Stomach (tissue), 4 donors: ENCODE data around the gene ACAT2.

Experiments
- POLR2A ChIP-seq, 4 donors: fragments of 450-650 bp; IDR thresholded peaks; one replicate each; pipeline ENCODE4 v1.6.1; 2016; ENCODE audit warnings: antibody characterized with exemption in 4 of 4, control low read depth in 2 of 4, mild to moderate bottlenecking in 1 of 4, moderate library complexity in 1 of 4
- TF ChIP-seq, protein P1 (sequence below), 7 experiments: fragments of 450-650 bp in 4 of 7; fragments of 200-600 bp in 3 of 7; sonication (generic) in 3 of 7; IDR thresholded peaks; one replicate each; pipeline ENCODE4 v1.5.1; 2016 to 2019; ENCODE audit warnings: antibody characterized with exemption in 7 of 7, control low read depth in 2 of 7, mild to moderate bottlenecking in 1 of 7

DNA sequence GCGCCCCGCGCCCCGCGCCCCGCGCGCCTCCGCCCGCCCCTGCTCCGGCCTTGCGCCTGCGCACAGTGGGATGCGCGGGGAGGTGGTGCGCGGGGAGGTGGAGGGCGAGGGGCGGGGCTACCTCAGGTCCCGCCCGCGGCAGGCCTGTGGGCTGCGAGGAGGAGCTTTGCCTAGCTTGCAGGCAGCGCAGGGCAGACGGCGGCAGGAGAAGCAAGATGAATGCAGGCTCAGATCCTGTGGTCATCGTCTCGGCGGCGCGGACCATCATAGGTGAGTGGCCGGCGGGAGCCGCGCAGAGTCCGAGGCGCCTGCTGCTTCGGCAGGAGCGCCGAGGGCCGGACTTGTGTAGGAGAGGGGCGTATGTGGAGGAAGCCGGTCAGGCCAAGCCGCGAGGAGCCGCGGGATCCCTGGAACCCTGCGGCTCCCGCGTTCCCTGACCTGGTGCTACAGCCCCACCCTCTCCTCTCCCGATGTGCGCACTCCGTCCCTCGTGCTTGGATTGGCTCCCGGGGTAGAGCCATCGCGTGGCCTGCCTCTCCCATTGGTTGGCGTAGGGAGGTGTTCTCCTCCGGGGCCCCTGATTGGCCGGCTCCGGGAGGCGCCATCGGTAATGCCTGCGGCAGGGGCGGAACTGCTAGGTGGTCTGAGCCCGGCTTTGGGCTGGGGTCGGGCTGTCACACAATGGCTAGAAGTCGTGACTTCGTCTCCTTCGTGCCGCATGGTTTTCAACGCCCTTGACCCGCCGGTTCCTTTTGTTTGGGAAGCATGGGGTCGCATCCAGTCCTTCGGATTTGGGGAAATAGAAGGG lies at the start of gene ACAT2:
- TF ChIP-seq POLR2A (IDR thresholded peaks at IDR 0.05) = peak in 1 of 4 donors; percentile 26
- TF ChIP-seq, protein P1, sequence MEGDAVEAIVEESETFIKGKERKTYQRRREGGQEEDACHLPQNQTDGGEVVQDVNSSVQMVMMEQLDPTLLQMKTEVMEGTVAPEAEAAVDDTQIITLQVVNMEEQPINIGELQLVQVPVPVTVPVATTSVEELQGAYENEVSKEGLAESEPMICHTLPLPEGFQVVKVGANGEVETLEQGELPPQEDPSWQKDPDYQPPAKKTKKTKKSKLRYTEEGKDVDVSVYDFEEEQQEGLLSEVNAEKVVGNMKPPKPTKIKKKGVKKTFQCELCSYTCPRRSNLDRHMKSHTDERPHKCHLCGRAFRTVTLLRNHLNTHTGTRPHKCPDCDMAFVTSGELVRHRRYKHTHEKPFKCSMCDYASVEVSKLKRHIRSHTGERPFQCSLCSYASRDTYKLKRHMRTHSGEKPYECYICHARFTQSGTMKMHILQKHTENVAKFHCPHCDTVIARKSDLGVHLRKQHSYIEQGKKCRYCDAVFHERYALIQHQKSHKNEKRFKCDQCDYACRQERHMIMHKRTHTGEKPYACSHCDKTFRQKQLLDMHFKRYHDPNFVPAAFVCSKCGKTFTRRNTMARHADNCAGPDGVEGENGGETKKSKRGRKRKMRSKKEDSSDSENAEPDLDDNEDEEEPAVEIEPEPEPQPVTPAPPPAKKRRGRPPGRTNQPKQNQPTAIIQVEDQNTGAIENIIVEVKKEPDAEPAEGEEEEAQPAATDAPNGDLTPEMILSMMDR (IDR thresholded peaks at IDR 0.05) = no peak
